Stimulated activated CD4-positive, alpha-beta T cell treated with anti-CD3 and anti-CD28 coated beads, Interleukin-1b, Interleukin-23, amount 100 ng/mL, for 24 hours (primary cell): ENCODE results near the gene IL21R.

ENCODE experiments used
- DNase-seq, 4 experiments: peaks; one replicate each; pipeline ENCODE4 v3.0.0-alpha.2; 2020; ENCODE audit warnings: low read depth in 4 of 4, low spot score in 1 of 4

IL21R gene

DNA sequence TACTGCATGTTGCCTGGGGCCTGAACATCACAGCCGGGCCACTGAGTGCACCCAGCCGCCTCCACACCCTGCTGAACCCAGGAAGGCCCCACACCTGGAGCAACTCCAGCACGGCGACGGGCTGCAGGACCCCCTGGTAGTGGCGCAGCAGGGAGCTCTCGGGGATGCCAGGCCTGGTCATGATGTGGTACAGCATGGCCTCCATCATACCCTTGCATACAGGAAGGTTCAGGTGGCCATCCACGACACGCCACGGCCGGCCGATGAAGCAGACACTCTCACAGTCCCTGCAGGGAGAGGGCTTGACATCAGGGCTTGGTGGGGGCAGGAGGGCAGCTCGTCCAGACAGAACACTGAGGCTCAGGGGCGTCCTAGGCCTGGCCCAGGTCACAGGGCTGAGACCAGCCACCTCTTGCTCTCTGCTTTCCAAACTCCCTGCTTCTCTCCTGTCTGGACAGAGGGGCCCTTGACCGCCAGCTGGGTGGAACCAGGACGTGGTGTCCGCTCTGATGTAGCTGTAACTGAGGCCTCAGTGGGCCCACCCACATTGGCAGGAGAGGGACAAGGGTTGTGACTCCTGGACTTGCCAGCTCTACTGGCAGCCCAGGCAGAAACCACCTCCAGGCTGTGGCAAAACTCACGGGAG is 60.3 kb downstream of the IL21R start:
- no peak for DNase-seq

DNA sequence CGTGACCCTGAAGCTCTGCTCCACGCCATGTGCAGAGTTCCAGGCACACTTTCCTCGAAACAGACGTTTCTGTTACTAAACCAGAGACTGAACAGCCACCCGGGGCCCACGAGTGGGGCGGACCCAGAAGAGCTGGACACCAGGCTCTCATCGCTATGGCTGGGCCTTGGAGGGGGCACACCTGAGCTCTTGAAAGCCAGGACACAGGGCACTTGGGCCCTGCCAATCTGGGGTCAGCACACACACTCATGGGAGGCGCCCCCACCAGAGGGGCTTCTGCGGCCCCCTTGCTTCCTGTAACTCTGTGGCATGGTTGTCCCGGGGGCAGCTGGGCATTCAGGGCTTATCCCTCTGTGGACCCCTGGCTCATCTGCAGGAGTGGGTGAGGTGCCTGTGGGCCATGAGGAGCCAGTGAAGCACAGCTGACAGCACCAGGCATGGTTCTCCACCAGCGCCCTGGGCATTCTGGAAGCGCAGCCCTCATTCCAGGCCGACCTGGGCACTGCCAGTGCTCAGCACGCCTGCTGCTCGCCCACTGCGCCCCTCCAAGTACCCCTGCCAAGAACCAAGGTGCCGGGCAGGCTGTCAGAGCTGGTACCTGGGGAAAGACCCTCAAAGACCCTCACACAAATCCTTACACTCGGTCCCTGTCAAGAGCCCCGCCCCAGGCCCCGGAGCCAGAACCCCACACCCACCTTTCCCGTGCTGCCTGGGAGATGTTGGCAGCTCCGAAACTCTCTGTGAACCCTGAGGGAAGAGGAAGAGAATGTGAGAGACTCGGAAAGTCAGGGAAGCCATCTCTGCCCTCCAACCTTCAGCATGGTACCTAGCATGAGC is 61.1 kb downstream of the IL21R start:
- DNase-seq, result no peak

- no peak for DNase-seq
Measured at GRCh38 chr16:27463741-27464591, 62.0 kb downstream of the IL21R start.

DNA sequence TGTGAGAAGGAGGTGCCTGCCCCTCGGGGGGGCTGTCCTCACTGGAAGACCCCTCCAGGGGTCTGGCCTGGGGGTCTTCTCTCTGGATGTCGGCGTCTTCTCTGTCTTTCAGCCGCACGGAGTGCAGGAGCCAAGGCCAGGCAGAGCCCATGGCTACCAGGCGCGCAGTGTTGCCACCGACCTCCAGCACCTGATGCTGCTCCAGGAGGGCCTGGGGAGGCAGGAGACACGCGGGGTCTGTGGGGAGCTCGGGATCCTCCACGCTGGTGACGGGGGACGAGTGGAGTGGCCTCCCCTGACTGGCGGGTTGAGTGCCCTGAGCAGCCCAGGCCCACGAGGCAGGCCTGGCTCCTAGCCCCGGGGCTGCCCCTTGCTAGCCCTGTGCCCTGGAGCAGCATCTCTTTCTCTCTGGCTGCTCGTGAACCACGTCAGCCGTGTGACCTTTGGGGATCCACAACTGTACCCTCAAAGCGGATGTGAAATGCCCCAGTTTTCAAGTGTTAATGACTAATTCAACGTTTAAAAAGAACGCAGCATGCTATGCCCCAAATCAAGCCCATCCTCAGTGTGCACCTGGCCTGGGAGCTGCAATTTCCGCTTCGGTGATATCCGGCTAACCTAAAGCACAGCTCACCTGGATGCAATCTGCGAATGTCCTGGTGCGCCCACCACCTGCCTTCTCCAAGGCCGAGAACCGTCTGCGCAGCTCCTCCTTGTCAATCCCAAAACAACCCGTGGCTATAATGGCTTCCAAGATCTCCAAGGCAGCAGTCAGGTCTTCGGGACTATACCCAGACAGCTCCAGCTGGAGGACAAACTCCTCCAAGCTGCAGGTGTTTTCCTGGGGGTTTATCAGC is 62.9 kb downstream of the IL21R start:
- no peak for DNase-seq

DNA sequence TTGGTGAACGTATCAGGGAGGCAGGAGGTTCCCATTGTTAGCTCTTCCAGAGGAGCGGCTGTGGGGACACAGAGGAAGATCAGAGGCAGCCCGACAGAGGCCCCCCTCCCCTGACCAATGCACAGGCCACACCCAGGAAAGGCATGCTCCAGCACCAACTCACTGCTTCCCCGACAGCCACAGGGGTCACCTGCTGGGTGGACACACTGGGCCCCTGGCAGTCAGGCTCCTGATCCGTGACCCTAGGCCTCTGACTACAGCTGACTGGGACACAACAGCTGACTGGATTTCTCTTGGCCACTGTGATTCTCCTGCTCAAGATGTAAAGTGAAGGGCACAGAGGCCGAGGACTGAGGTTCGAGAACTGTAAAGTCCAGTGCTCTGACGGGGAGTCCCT is 63.5 kb downstream of the IL21R start:
- DNase-seq, result no peak

- DNase-seq, result no peak
Measured at GRCh38 chr16:27468941-27469531, 67.1 kb downstream of the IL21R start.

DNA sequence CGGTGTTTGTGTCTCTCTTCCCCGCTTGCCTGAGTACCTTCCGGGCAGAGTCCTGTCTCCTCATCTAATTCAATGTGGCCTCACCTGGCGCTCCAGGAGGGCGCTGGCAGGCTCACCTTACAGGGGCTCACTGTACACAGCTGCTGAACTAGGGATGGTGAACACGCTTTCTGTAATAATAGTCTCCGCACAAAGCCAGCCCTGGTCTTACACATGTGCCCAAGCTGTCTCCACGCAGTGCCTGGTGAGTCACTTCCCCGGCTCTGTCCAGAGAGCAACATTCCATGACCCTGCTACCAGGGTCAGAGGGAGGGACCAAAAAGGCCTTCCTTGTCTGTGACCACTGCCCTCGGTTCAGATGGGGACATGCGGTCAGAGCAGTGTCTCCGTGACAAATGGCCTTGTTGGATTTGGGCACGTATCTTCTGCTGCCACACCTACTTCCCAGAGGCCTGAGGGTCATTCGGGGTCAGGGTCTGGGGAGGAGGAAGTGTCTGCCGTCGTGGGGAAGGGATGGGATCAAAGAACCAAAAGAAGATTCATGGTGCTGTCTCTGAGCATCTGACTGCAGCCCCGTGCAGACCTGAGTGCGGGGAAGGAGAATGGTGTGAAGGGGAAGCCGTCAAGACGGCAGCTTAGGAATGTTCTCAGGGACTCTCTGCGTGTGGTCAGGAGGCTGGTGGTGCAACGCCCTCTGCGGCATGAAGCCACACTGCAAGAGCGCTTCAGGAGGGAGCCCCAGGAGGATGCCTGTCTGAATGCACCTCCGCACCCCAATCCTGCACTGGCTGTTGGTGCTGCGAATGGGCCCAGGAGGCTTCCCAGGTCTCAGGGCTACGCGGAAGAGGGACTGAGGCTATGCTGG is 68.8 kb downstream of the IL21R start:
- no peak for DNase-seq

- no peak for DNase-seq
Measured at GRCh38 chr16:27471661-27472060, 69.7 kb downstream of the IL21R start.

GRCh38 chr16:27472091-27473020 is 70.4 kb downstream of the IL21R start:
- DNase-seq, result no peak

DNA sequence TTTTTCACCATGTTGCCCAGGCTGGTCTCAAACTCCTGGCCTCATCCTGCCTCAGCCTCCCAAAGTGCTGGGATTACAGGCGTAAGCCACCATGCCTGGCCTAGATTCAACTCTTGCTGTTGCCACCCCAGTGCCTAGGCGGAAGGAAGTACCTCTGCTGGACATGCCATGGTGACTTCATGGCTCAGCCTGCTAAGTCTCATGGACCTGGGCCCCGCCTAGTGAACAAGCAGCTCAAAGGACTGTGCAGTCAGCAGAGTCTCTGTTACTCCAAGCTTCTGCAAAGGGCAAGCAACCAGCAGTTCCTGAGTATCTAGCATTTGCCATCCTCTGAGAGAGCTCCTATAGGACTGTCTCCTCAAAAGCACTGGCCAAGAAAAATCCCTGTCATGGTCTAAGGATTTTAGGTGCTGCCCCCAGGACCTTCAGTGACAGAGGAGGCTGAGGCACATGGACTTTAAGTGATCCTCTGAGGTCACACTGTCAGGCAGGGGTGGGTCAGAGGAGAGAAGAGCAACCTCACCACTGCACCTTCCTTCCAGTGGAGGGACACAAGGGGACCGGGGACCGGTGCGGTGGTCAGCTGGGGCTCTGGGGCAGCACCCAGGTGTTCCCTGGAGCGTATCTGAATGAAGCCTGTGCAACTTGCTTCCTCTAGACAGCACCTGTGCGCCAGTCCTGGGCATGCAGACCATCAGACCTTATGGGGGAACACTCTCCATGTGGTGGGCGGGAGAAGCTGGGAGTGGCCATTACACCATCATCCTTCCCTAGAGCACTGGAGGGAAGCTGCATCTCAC is 71.3 kb downstream of the IL21R start:
- DNase-seq, result no peak

DNA sequence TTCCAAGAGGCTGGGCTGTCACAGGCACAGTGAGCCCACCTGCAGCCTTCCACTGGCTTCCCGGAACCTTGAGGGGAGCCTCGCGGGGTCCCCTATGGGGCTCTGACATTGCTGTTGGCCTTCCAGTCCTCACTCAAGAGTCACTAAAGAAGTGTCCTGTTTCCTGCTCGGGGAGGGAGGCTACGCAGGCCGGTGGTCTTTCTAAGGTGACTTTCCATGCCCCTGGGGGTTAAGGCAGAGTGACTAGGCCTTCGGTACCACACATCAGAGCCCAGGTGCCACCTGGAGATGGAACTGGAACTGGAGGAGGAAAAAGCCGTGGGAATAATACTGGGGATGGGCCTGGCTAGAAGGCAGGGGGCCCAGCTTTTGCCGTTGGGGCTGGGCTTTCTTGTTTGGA is 72.1 kb downstream of the IL21R start:
- no peak for DNase-seq

DNA sequence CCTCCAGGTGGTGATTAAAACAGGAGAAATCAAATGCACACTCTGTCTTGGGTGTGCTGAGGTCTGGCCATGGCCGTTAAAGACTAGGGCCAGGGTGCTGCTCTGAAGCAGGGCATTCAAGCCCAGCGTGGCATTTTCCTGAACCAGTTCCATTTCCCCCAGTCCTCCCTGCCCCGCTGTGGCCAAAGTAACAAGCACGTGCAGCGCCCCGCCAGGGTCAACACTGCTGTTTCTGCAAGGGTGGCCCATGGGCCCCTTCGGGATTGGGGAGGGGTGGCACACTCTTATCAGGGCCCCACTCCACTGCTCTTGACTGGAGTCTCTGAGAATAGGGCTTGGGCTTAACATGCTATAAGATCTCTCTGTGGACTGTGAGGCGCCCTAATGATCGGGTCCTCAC is 72.9 kb downstream of the IL21R start:
- no peak for DNase-seq

GRCh38 chr16:27475561-27475960 is 73.6 kb downstream of the IL21R start:
- no peak for DNase-seq

DNA sequence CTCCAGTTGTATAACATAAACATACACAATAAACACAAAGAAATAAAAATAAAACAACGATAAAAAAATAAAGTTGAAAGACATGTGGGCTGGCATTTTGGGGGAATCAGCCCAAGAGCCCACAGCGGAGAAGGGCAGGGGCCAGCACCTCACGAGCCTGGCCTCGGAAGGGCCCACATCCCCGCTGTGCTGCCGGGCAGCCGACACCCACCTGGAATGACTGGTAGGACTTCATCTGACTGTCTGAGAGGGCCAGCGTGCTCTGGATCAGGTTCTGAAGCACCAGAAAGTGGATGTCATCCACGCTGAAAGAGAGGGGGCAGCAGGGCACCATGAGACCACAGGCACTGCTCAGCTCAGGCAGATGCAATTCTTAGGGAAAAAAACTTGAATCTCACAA is 74.3 kb downstream of the IL21R start:
- DNase-seq, result no peak

GRCh38 chr16:27480761-27481160 is 78.8 kb downstream of the IL21R start:
- no peak for DNase-seq

GRCh38 chr16:27481282-27481934 is 79.4 kb downstream of the IL21R start:
- DNase-seq, result no peak

GRCh38 chr16:27482397-27483087 is 80.6 kb downstream of the IL21R start:
- no peak for DNase-seq
